ENCODE data around the gene CLPTM1L.

The CLPTM1L gene

GRCh38 chr5:1366514-1366913 is 21.6 kb upstream of the CLPTM1L start:
- Histone ChIP-seq H3K79me2 (ENCODE audit: control insufficient read depth, insufficient read depth, low read length) (no peaks in the 10 kb centered on the region), H2BK15ac (replicated peaks; ENCODE audit: low read depth) (no peak overlapping the region), H3K27ac (ENCODE audit: low read depth, low read length) (no peak overlapping the region), H2AK5ac (ENCODE audit: low read length) (no peak overlapping the region), H3K27me3 (ENCODE audit: insufficient read depth, low read length, poor library complexity) (no peaks in the 10 kb centered on the region), H3K79me1 (ENCODE audit: low read length) (no peaks in the 10 kb centered on the region), H3K4me1 (ENCODE audit: control insufficient read depth, low read depth, low read length) (no peaks in the 10 kb centered on the region), H4K5ac (ENCODE audit: low read length) (no peak overlapping the region), H3K4me3 (ENCODE audit: low read length) (no peak overlapping the region), H3K23ac (ENCODE audit: low read length) (no peak overlapping the region), H3K18ac (ENCODE audit: low read length) (no peak overlapping the region), H2BK5ac (ENCODE audit: low read length) (no peak overlapping the region), H3K56ac (ENCODE audit: low read length) (no peak overlapping the region), H3K4ac (ENCODE audit: low read depth, low read length) (no peak overlapping the region), H2BK120ac (ENCODE audit: low read depth, low read length) (no peak overlapping the region), H3K36me3 (ENCODE audit: control insufficient read depth, insufficient read depth, low read length) (no peaks in the 10 kb centered on the region), H4K8ac (ENCODE audit: low read depth, low read length) (no peak overlapping the region), H3K4me2 (ENCODE audit: low read length) (no peak overlapping the region), H3K9ac (ENCODE audit: low read length) (no peak overlapping the region)
- DNase-seq, result no peak
- WGBS (ENCODE audit: extremely low coverage, insufficient coverage, low lambda C conversion rate), result no CpG with 5 or more reads among the region's 14 CpGs

GRCh38 chr5:1364211-1364610 is 19.3 kb upstream of the CLPTM1L start:
- Histone ChIP-seq H2BK15ac (replicated peaks; ENCODE audit: low read depth) (no peak overlapping the region), H2BK5ac (ENCODE audit: low read length) (no peak overlapping the region), H3K4me3 (ENCODE audit: low read length) (no peak overlapping the region), H3K36me3 (ENCODE audit: control insufficient read depth, insufficient read depth, low read length) (no peaks in the 10 kb centered on the region), H3K4ac (ENCODE audit: low read depth, low read length) (no peak overlapping the region), H4K5ac (ENCODE audit: low read length) (no peak overlapping the region), H3K9ac (ENCODE audit: low read length) (no peak overlapping the region), H3K79me1 (ENCODE audit: low read length) (no peaks in the 10 kb centered on the region), H3K79me2 (ENCODE audit: control insufficient read depth, insufficient read depth, low read length) (no peaks in the 10 kb centered on the region), H2BK120ac (ENCODE audit: low read depth, low read length) (no peak overlapping the region), H3K27me3 (ENCODE audit: insufficient read depth, low read length, poor library complexity) (no peaks in the 10 kb centered on the region), H4K8ac (ENCODE audit: low read depth, low read length) (no peak overlapping the region), H3K27ac (ENCODE audit: low read depth, low read length) (no peak overlapping the region), H3K56ac (ENCODE audit: low read length) (no peak overlapping the region), H2AK5ac (ENCODE audit: low read length) (no peak overlapping the region), H3K4me1 (ENCODE audit: control insufficient read depth, low read depth, low read length) (no peaks in the 10 kb centered on the region), H3K18ac (ENCODE audit: low read length) (no peak overlapping the region), H3K23ac (ENCODE audit: low read length) (no peak overlapping the region), H3K4me2 (ENCODE audit: low read length) (no peak overlapping the region)
- WGBS (ENCODE audit: extremely low coverage, insufficient coverage, low lambda C conversion rate), result no CpG with 5 or more reads among the region's 9 CpGs
- no peak for DNase-seq

- no peak overlapping the region for H4K8ac ChIP-seq (ENCODE audit: low read depth, low read length)
- no peak overlapping the region for H2BK5ac ChIP-seq (ENCODE audit: low read length)
- no peaks in the 10 kb centered on the region for H3K4me1 ChIP-seq (ENCODE audit: control insufficient read depth, low read depth, low read length)
- no peak overlapping the region for H2BK120ac ChIP-seq (ENCODE audit: low read depth, low read length)
- H3K56ac ChIP-seq (ENCODE audit: low read length), result no peak overlapping the region
- no peak overlapping the region for H3K4ac ChIP-seq (ENCODE audit: low read depth, low read length)
- no peak overlapping the region for H3K4me2 ChIP-seq (ENCODE audit: low read length)
- no CpG with 5 or more reads among the region's 16 CpGs for WGBS (ENCODE audit: extremely low coverage, insufficient coverage, low lambda C conversion rate)
- no peak overlapping the region for H3K9ac ChIP-seq (ENCODE audit: low read length)
- no peak overlapping the region for H3K23ac ChIP-seq (ENCODE audit: low read length)
- no peak overlapping the region for H4K5ac ChIP-seq (ENCODE audit: low read length)
- no peak overlapping the region for H3K18ac ChIP-seq (ENCODE audit: low read length)
- H2BK15ac ChIP-seq (replicated peaks; ENCODE audit: low read depth), result no peak overlapping the region
- no peak overlapping the region for H3K27ac ChIP-seq (ENCODE audit: low read depth, low read length)
- H3K36me3 ChIP-seq (ENCODE audit: control insufficient read depth, insufficient read depth, low read length), result no peaks in the 10 kb centered on the region
- H3K79me2 ChIP-seq (ENCODE audit: control insufficient read depth, insufficient read depth, low read length), result no peaks in the 10 kb centered on the region
- no peaks in the 10 kb centered on the region for H3K27me3 ChIP-seq (ENCODE audit: insufficient read depth, low read length, poor library complexity)
- H3K4me3 ChIP-seq (ENCODE audit: low read length), result no peak overlapping the region
- H2AK5ac ChIP-seq (ENCODE audit: low read length), result no peak overlapping the region
- H3K79me1 ChIP-seq (ENCODE audit: low read length), result no peaks in the 10 kb centered on the region
- DNase-seq, result no peak
Observed at GRCh38 chr5:1363581-1363980, 18.7 kb upstream of the CLPTM1L start.

- no peak overlapping the region for H2BK5ac ChIP-seq (ENCODE audit: low read length)
- no peak overlapping the region for H2BK120ac ChIP-seq (ENCODE audit: low read depth, low read length)
- H3K23ac ChIP-seq (ENCODE audit: low read length), result no peak overlapping the region
- no peak overlapping the region for H3K18ac ChIP-seq (ENCODE audit: low read length)
- no peak overlapping the region for H3K27ac ChIP-seq (ENCODE audit: low read depth, low read length)
- no peak overlapping the region for H2AK5ac ChIP-seq (ENCODE audit: low read length)
- H3K79me2 ChIP-seq (ENCODE audit: control insufficient read depth, insufficient read depth, low read length), result no peaks in the 10 kb centered on the region
- no peak overlapping the region for H3K4ac ChIP-seq (ENCODE audit: low read depth, low read length)
- no peak for DNase-seq
- no peaks in the 10 kb centered on the region for H3K79me1 ChIP-seq (ENCODE audit: low read length)
- H3K4me2 ChIP-seq (ENCODE audit: low read length), result no peak overlapping the region
- H4K8ac ChIP-seq (ENCODE audit: low read depth, low read length), result no peak overlapping the region
- H3K27me3 ChIP-seq (ENCODE audit: insufficient read depth, low read length, poor library complexity), result no peaks in the 10 kb centered on the region
- no peak overlapping the region for H4K5ac ChIP-seq (ENCODE audit: low read length)
- H3K36me3 ChIP-seq (ENCODE audit: control insufficient read depth, insufficient read depth, low read length), result no peaks in the 10 kb centered on the region
- no CpG with 5 or more reads among the region's 6 CpGs for WGBS (ENCODE audit: extremely low coverage, insufficient coverage, low lambda C conversion rate)
- H3K4me1 ChIP-seq (ENCODE audit: control insufficient read depth, low read depth, low read length), result no peaks in the 10 kb centered on the region
- H3K9ac ChIP-seq (ENCODE audit: low read length), result no peak overlapping the region
- H2BK15ac ChIP-seq (replicated peaks; ENCODE audit: low read depth), result no peak overlapping the region
- no peak overlapping the region for H3K56ac ChIP-seq (ENCODE audit: low read length)
- H3K4me3 ChIP-seq (ENCODE audit: low read length), result no peak overlapping the region
Observed at GRCh38 chr5:1363160-1363559, 18.3 kb upstream of the CLPTM1L start.

- no peak overlapping the region for H2BK15ac ChIP-seq (replicated peaks; ENCODE audit: low read depth)
- no peak overlapping the region for H2BK120ac ChIP-seq (ENCODE audit: low read depth, low read length)
- H4K8ac ChIP-seq (ENCODE audit: low read depth, low read length), result no peak overlapping the region
- H2AK5ac ChIP-seq (ENCODE audit: low read length), result no peak overlapping the region
- DNase-seq, result no peak
- H3K4me1 ChIP-seq (ENCODE audit: control insufficient read depth, low read depth, low read length), result no peaks in the 10 kb centered on the region
- no peak overlapping the region for H3K4ac ChIP-seq (ENCODE audit: low read depth, low read length)
- H4K5ac ChIP-seq (ENCODE audit: low read length), result no peak overlapping the region
- no peak overlapping the region for H3K4me3 ChIP-seq (ENCODE audit: low read length)
- H3K27ac ChIP-seq (ENCODE audit: low read depth, low read length), result no peak overlapping the region
- no peaks in the 10 kb centered on the region for H3K27me3 ChIP-seq (ENCODE audit: insufficient read depth, low read length, poor library complexity)
- H3K9ac ChIP-seq (ENCODE audit: low read length), result no peak overlapping the region
- no peak overlapping the region for H3K18ac ChIP-seq (ENCODE audit: low read length)
- no peak overlapping the region for H3K23ac ChIP-seq (ENCODE audit: low read length)
- no peak overlapping the region for H3K4me2 ChIP-seq (ENCODE audit: low read length)
- WGBS (ENCODE audit: extremely low coverage, insufficient coverage, low lambda C conversion rate), result no CpG with 5 or more reads among the region's 29 CpGs
- no peak overlapping the region for H3K56ac ChIP-seq (ENCODE audit: low read length)
- no peak overlapping the region for H2BK5ac ChIP-seq (ENCODE audit: low read length)
- H3K79me2 ChIP-seq (ENCODE audit: control insufficient read depth, insufficient read depth, low read length), result no peaks in the 10 kb centered on the region
- no peaks in the 10 kb centered on the region for H3K36me3 ChIP-seq (ENCODE audit: control insufficient read depth, insufficient read depth, low read length)
- H3K79me1 ChIP-seq (ENCODE audit: low read length), result no peaks in the 10 kb centered on the region
Observed at GRCh38 chr5:1362242-1363015, 17.5 kb upstream of the CLPTM1L start.

GRCh38 chr5:1360861-1361260 is 16.0 kb upstream of the CLPTM1L start:
- H4K8ac ChIP-seq (ENCODE audit: low read depth, low read length), result no peak overlapping the region
- no CpG with 5 or more reads among the region's 4 CpGs for WGBS (ENCODE audit: extremely low coverage, insufficient coverage, low lambda C conversion rate)
- H3K4me2 ChIP-seq (ENCODE audit: low read length), result no peak overlapping the region
- H2BK5ac ChIP-seq (ENCODE audit: low read length), result no peak overlapping the region
- no peak overlapping the region for H3K23ac ChIP-seq (ENCODE audit: low read length)
- H3K4ac ChIP-seq (ENCODE audit: low read depth, low read length), result no peak overlapping the region
- no peak overlapping the region for H4K5ac ChIP-seq (ENCODE audit: low read length)
- no peak overlapping the region for H3K4me3 ChIP-seq (ENCODE audit: low read length)
- H3K18ac ChIP-seq (ENCODE audit: low read length), result no peak overlapping the region
- no peak overlapping the region for H2BK120ac ChIP-seq (ENCODE audit: low read depth, low read length)
- no peak for DNase-seq
- no peak overlapping the region for H2AK5ac ChIP-seq (ENCODE audit: low read length)
- H3K36me3 ChIP-seq (ENCODE audit: control insufficient read depth, insufficient read depth, low read length), result no peaks in the 10 kb centered on the region
- no peak overlapping the region for H3K56ac ChIP-seq (ENCODE audit: low read length)
- H3K79me2 ChIP-seq (ENCODE audit: control insufficient read depth, insufficient read depth, low read length), result no peaks in the 10 kb centered on the region
- no peaks in the 10 kb centered on the region for H3K79me1 ChIP-seq (ENCODE audit: low read length)
- H3K27me3 ChIP-seq (ENCODE audit: insufficient read depth, low read length, poor library complexity), result no peaks in the 10 kb centered on the region
- H3K27ac ChIP-seq (ENCODE audit: low read depth, low read length), result no peak overlapping the region
- no peak overlapping the region for H2BK15ac ChIP-seq (replicated peaks; ENCODE audit: low read depth)
- no peak overlapping the region for H3K9ac ChIP-seq (ENCODE audit: low read length)
- H3K4me1 ChIP-seq (ENCODE audit: control insufficient read depth, low read depth, low read length), result no peaks in the 10 kb centered on the region

Data from mesendoderm (in vitro differentiated cells).